Measurements from ENCODE around the gene TMEM229B.

GRCh38 chr14:67459336-67459735 is 29.2 kb downstream of the TMEM229B start:
- no peak for TF ChIP-seq CTCF (IDR thresholded peaks at IDR 0.05)
- no peak for TF ChIP-seq ZBTB33 (IDR thresholded peaks at IDR 0.05; ENCODE audit: borderline replicate concordance, low read depth)
- TF ChIP-seq REST (IDR thresholded peaks at IDR 0.05; ENCODE audit: low read depth, low read length): no peak
- TF ChIP-seq EZH2phosphoT487 (IDR thresholded peaks at IDR 0.05; ENCODE audit: borderline replicate concordance, low read depth): no peak
- no peak for TF ChIP-seq EP300 (IDR thresholded peaks at IDR 0.05; ENCODE audit: borderline replicate concordance in 1 of 2, low read depth in 1 of 2, low read length in 1 of 2)
- no peak for TF ChIP-seq GATA2 (CRISPR knock-in tag; IDR thresholded peaks at IDR 0.05)

All from SK-N-SH (cell line).